BLaER1 (cell line): ENCODE data around the gene DIP2A.

Experiments used
- H3K27ac ChIP-seq: shearing (Covaris generic); formaldehyde crosslinking; 2 replicates; pipeline ENCODE4 v1.8.1; 2022
- H3K27me3 ChIP-seq: shearing (Covaris generic); formaldehyde crosslinking; 2 replicates; pipeline ENCODE4 v1.8.1; 2022
- H3K36me3 ChIP-seq: shearing (Covaris generic); formaldehyde crosslinking; 2 replicates; pipeline ENCODE4 v1.8.1; 2022
- H3K4me1 ChIP-seq: shearing (Covaris generic); formaldehyde crosslinking; 2 replicates; pipeline ENCODE4 v1.8.1; 2022
- H3K4me2 ChIP-seq: shearing (Covaris generic); formaldehyde crosslinking; 2 replicates; pipeline ENCODE4 v1.8.1; 2022
- H3K4me3 ChIP-seq: shearing (Covaris generic); formaldehyde crosslinking; 2 replicates; pipeline ENCODE4 v1.8.1; 2022
- H3K9ac ChIP-seq: shearing (Covaris generic); formaldehyde crosslinking; 2 replicates; pipeline ENCODE4 v1.8.1; 2022
- H3K9me3 ChIP-seq: shearing (Covaris generic); formaldehyde crosslinking; 2 replicates; pipeline ENCODE4 v1.8.1; 2022
- H4K20me1 ChIP-seq: shearing (Covaris generic); formaldehyde crosslinking; 2 replicates; pipeline ENCODE4 v1.8.1; 2022
- Cebpa-rat ChIP-seq: shearing (Covaris generic); IDR thresholded peaks from 2 replicates; pipeline ENCODE4 v1.8.1; 2022

Gene DIP2A

DNA sequence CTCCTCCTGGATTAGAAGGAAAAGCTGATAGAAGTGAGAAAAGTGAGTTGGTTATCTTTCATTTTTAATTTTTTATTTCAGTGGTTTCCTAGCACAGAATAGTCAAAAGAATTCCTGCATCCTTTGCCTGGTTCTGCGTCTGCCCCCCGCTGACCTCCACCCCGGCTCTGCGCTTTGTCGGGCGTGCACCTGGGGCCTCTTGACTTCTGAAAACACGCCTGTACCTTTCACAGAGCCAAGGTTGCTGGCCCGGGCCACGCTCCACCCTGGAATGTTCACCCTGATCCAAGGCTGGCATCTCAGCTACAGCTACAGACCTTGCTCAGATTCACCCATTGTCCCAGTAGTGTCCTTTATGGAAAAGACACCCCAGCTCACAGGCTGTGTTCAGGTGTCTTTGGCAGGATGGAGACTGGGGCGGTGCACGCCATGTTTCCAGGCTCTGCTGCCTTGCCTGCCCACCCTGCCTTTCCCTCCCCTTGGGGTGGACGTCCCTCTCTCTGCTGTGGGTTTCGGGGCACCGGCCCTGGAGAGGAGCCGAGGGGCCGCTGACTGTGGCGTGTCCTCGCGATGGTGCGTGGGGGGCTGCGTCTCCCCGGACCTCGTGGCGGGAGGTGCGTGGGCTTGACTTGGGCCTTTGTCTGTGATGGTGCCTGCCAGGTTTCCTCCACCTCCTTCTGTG lies 40.3 kb upstream of the DIP2A start:
- no peaks in the 10 kb centered on the region for H3K27me3 ChIP-seq
- H4K20me1 ChIP-seq = no peaks in the 10 kb centered on the region
- no peak overlapping the region for H3K9ac ChIP-seq
- peaks cover 67% of the 10 kb centered on the region for H3K4me1 ChIP-seq
- H3K4me2 ChIP-seq = peak overlapping the region; percentile 71; the same call in 1 of the 2 replicates
- no peaks in the 10 kb centered on the region for H3K9me3 ChIP-seq
- peak overlapping the region; percentile 64 for H3K27ac ChIP-seq
- no peak overlapping the region for H3K4me3 ChIP-seq
- peaks cover 67% of the 10 kb centered on the region for H3K36me3 ChIP-seq
- no peak for TF ChIP-seq Cebpa-rat

DNA sequence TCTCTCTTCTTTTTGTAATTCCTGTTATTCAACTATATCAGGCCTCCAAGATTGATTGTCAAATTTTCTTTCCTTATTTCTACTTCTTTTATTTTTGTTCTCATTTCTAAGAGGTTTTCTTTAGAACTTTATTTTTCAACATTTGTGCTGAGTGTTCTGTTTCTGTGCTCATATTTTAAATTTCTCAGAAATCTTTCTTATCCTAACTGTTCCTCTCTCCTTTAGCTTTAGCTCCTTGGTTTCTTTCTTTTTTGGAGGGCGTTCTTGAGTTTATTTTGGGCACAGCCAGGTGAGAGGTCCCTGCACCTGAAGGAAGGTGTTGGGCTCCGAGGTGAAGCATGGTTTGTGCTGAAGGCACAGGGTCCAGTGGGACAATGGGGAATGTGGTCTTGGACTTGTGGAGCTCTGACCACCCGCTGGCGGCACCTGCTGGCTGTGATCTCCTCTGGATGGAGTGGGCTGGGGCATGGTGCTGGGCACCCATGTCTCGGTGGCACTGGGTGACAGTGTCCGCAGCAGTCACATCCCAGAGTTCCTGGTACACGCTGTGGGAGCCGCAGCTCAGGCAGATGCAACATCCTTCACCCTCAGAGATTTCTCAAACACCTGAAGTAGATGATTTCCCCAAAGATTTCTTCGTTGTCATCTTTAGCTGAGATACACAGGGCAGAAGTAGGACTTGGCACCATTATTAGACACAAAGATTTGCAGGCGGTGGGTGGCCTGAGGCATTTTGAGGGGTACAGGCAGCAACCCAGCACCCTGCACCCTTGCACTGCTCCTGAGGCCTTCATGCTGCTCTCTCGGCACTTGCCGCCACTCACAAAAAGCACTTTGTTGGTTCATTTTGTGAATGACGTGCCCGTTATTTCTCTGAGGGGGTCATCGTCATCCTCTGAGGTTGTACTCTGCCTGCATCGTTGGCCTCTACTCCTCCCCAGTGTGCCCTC lies 38.2 kb upstream of the DIP2A start:
- Histone ChIP-seq H3K27ac (peak overlapping the region; percentile 59), H3K4me2 (peak overlapping the region; percentile 71), H3K27me3 (no peaks in the 10 kb centered on the region), H3K9ac (peak overlapping the region; percentile 45; the same call in 1 of the 2 replicates), H3K4me3 (no peak overlapping the region), H3K36me3 (peaks cover 58% of the 10 kb centered on the region), H3K9me3 (no peaks in the 10 kb centered on the region), H4K20me1 (no peaks in the 10 kb centered on the region), H3K4me1 (peaks cover 70% of the 10 kb centered on the region)
- TF ChIP-seq Cebpa-rat = no peak

DNA sequence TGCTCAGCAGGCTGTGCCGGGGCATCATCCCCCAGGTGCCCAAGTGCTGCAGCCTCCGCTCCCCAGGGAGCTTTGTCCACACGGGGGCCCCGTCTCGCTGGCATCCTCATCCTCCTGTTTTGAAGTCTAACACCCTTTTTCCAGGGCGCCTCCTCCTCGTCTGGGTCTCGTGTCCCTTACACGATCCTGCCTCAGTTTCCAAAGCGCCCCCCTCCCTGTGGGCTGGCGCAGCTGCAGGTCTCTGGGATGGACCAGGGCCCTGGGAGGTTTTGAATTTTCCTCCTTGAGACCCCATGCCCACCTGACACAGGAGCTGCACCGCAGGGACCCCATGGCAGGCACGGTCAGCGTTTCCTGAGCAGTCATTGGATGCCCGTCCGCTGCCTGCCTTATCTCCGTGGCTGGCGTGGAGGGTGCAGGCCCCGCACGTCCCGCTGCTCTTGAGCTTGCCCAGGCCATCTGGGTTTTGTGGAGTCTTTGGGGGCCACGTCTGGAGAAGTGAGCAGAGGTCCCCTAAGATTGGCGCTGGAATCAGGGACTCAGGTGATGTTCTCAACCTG lies 37.4 kb upstream of the DIP2A start:
- Histone ChIP-seq H3K4me1 (peaks cover 69% of the 10 kb centered on the region), H3K27ac (peak overlapping the region; percentile 59), H4K20me1 (no peaks in the 10 kb centered on the region), H3K9me3 (no peaks in the 10 kb centered on the region), H3K36me3 (peaks cover 58% of the 10 kb centered on the region), H3K4me2 (peak overlapping the region; percentile 71), H3K27me3 (no peaks in the 10 kb centered on the region), H3K9ac (peak overlapping the region; percentile 45; the same call in 1 of the 2 replicates), H3K4me3 (no peak overlapping the region)
- TF ChIP-seq Cebpa-rat = no peak

DNA sequence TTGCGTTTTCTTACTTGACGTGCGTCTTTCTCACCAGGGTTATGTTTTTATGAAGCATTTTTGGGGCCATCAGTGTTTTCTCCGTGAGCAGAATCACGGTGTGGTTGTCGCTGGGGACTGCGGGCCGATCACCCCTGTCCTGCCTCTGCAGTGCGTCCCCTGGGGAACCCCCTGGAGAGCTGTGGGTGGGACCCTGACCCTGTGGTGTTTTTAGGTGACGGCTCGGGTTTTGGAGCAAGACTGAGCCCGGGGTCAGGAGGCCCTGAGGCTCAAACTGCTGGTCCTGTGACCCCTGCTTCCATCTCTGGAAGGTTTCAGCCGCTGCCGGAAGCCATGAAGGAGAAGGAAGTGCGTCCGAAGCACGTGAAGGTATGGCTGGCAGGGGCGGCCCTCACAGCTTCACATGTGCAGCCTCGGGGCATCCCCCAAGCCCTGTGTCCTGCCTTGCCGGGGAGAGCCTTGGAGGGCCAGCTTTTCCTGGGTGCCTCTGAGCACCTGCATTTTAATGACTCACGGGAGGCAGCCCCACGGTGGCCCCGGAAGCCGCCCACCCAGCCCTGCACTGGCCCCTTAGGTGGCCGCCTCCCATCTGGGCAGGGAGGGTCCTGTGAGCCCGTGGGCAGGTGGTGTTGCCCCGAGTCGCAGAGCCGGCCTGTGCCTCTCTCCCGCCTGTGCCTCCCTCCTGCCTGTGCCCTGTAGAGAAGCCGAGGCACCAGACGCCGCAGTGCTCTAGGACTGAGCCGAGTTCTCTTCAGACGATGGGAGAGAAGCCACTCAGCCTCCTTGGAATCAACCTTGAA lies 36.7 kb upstream of the DIP2A start:
- H3K27me3 ChIP-seq = no peaks in the 10 kb centered on the region
- peaks cover 62% of the 10 kb centered on the region for H3K4me1 ChIP-seq
- peak overlapping the region; percentile 71 for H3K4me2 ChIP-seq
- no peak for TF ChIP-seq Cebpa-rat
- no peak overlapping the region for H3K4me3 ChIP-seq
- H4K20me1 ChIP-seq = no peaks in the 10 kb centered on the region
- no peak overlapping the region for H3K9ac ChIP-seq
- H3K27ac ChIP-seq = peak overlapping the region; percentile 59
- H3K9me3 ChIP-seq = no peaks in the 10 kb centered on the region
- H3K36me3 ChIP-seq = peaks cover 58% of the 10 kb centered on the region

DNA sequence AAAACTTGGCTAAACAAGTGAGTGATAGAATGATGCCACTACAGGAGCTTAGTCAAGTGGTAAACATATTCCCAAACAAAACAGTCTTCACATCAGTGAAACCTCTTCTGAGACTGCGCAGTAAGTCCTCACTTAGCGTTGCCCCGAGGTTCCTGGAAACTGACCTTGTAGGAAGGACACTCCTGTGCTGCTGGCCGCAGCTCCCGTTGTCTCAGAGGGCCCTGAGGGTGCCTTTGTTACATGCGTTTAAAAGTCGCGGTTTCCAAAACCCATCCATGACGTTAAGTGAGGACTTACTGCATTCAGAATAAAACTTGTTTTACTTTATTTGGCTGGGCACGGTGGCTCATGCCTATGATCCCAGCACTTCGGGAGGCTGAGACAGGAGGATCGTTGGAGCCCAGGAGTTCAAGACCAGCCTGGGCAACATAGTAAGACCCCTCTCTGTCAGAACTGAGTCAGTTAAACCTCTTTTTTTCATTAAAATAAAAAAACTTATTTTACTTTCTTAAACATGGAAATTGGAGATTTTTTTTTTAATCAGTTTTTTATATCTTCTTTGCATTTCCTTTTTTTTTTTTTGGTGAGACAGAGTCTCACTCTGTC lies 36.0 kb upstream of the DIP2A start:
- H3K4me2 ChIP-seq = peak overlapping the region; percentile 51
- H3K9me3 ChIP-seq = no peaks in the 10 kb centered on the region
- H3K27ac ChIP-seq = peak overlapping the region; percentile 66
- H3K9ac ChIP-seq = no peak overlapping the region
- H3K36me3 ChIP-seq = peaks cover 63% of the 10 kb centered on the region
- no peak overlapping the region for H3K4me3 ChIP-seq
- no peaks in the 10 kb centered on the region for H3K27me3 ChIP-seq
- H4K20me1 ChIP-seq = no peaks in the 10 kb centered on the region
- no peak for TF ChIP-seq Cebpa-rat
- peaks cover 58% of the 10 kb centered on the region for H3K4me1 ChIP-seq

DNA sequence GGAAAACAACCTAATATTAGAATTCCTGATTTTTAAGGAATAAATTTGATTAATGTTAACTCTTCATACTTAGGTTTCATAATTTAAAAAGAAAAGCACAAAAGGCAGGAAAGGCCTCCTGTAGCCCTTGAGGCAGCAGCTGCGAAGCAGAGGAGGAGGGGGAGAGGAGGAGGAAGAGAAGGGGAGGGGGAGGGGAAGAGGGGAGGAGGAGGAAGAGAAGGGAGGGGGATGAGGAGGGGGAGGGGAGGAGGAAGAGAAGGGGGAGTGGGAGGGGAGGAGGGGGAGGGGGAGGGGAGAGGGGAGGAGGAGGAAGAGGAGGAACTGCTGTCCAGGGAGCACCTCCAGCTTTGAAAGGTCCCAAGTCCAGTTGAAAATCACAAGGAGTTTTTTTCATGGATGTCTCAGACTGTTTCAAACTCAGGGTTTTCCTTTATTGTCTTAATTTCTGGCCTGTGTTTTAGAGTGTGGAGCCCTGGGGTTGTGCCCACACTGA lies 35.1 kb upstream of the DIP2A start:
- Histone ChIP-seq H3K4me2 (peak overlapping the region; percentile 51), H4K20me1 (no peaks in the 10 kb centered on the region), H3K9ac (peak overlapping the region; percentile 9; the same call in 1 of the 2 replicates), H3K9me3 (no peaks in the 10 kb centered on the region), H3K36me3 (peaks cover 66% of the 10 kb centered on the region), H3K4me1 (peaks cover 56% of the 10 kb centered on the region), H3K27ac (peak overlapping the region; percentile 72), H3K4me3 (no peak overlapping the region), H3K27me3 (no peaks in the 10 kb centered on the region)
- no peak for TF ChIP-seq Cebpa-rat

DNA sequence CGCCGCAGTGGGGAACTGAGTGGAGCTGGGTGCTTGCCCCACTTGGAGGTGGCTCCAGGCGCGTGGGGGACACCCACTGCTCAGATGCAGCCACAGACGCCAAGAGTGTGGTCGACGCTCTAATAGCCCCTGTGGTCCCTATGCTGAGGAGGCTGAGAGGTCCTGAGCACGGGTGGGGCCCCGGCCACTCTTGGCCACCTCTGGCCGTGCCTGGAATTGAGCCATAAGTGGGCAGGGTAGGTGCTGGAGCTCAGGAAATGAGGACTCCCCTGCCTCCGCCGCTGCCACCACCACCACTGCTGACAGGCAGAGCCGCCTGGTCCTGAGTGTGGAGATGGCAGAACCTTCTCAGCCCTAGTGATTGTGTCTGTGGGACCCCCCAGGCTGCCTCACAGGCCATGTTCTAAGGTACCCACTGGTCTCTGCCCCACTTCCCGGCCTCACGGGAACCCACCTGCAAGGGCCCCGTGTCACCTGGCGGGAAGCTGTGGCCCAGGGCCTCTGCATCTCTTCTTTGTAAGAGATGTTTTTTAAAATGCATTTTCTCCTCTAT lies 34.6 kb upstream of the DIP2A start:
- Histone ChIP-seq H3K27ac (peak overlapping the region; percentile 72), H3K36me3 (peaks cover 69% of the 10 kb centered on the region)

DNA sequence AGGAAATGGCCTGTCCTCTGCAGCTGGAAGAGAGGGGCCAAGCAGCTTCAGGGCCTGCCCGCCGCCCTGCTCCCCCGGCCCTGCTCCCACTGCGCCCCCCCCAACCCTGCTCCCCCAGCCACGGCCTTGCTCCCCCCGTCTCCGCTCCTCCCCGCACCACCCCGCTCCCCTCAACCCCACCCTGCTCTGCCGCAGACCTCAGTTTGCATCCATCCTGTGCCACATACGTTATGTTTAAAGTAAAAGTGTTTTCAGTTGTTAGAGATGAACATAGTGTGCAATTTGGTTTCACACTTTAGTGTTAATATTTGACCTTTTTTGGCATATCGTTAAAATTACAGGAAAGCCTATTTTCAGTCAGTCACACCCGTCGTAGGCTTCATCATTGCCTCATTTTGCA lies 34.1 kb upstream of the DIP2A start:
- Histone ChIP-seq H3K36me3 (peaks cover 71% of the 10 kb centered on the region), H4K20me1 (no peaks in the 10 kb centered on the region), H3K9ac (no peak overlapping the region), H3K27ac (peak overlapping the region; percentile 13; the same call in 1 of the 2 replicates), H3K4me1 (peaks cover 46% of the 10 kb centered on the region), H3K27me3 (no peaks in the 10 kb centered on the region), H3K4me2 (no peak overlapping the region), H3K9me3 (no peaks in the 10 kb centered on the region), H3K4me3 (no peak overlapping the region)
- TF ChIP-seq Cebpa-rat = no peak

More for the DNA sequence above, 34.6 kb upstream of the DIP2A start:
- H3K9me3 ChIP-seq = no peaks in the 10 kb centered on the region
- no peak overlapping the region for H3K4me3 ChIP-seq
- no peaks in the 10 kb centered on the region for H3K27me3 ChIP-seq
- no peak for TF ChIP-seq Cebpa-rat
- peak overlapping the region; percentile 9; the same call in 1 of the 2 replicates for H3K4me2 ChIP-seq
- peak overlapping the region; percentile 9; the same call in 1 of the 2 replicates for H3K9ac ChIP-seq
- H3K4me1 ChIP-seq = peaks cover 51% of the 10 kb centered on the region
- H4K20me1 ChIP-seq = no peaks in the 10 kb centered on the region
